ENCODE data around the gene C16orf78.

Gene C16orf78

GRCh38 chr16:49373504-49373903 is at the start of gene C16orf78:
TSS of gene C16orf78 (plus strand) at chr16:49373804. CDS start at chr16:49373940, 136 bp downstream.
- H3K4me3 ChIP-seq (ENCODE audit: low read length in 2 of 2) = no peak within 1 kb of the TSS
- peaks cover 0 to 3% of the 10 kb centered on the region in 2 donors for H3K27me3 ChIP-seq (ENCODE audit: control insufficient read depth in 1 of 2, insufficient read depth in 2 of 2, low read length in 2 of 2)
- H3K27ac ChIP-seq (ENCODE audit: low read length) = no peak within 1 kb of the TSS
- no peaks in the 10 kb centered on the region for H3K36me3 ChIP-seq (ENCODE audit: control insufficient read depth in 2 of 2, insufficient read depth in 2 of 2, low read length in 2 of 2)
- no peaks in the 10 kb centered on the region for H3K9me3 ChIP-seq (ENCODE audit: control insufficient read depth in 2 of 2, low read length in 2 of 2)
- no peak within 1 kb of the TSS for H3K9ac ChIP-seq (ENCODE audit: low read length in 2 of 2)
- no peaks in the 10 kb centered on the region for H3K4me1 ChIP-seq (ENCODE audit: control insufficient read depth, insufficient read depth, low read length)

GRCh38 chr16:49324703-49325102 is 48.9 kb upstream of the C16orf78 start:
- Histone ChIP-seq H3K4me3 (ENCODE audit: low read length in 2 of 2) (no peak overlapping the region), H3K27me3 (ENCODE audit: control insufficient read depth in 1 of 2, insufficient read depth in 2 of 2, low read length in 2 of 2) (no peaks in the 10 kb centered on the region)

GRCh38 chr16:49327466-49327865 is 46.1 kb upstream of the C16orf78 start:
- no peak overlapping the region for H3K4me3 ChIP-seq (ENCODE audit: low read length in 2 of 2)
- no peaks in the 10 kb centered on the region for H3K4me1 ChIP-seq (ENCODE audit: control insufficient read depth, insufficient read depth, low read length)
- H3K9me3 ChIP-seq (ENCODE audit: control insufficient read depth in 2 of 2, low read length in 2 of 2) = no peaks in the 10 kb centered on the region
- no peak overlapping the region for H3K9ac ChIP-seq (ENCODE audit: low read length in 2 of 2)
- no peaks in the 10 kb centered on the region for H3K27me3 ChIP-seq (ENCODE audit: control insufficient read depth in 1 of 2, insufficient read depth in 2 of 2, low read length in 2 of 2)
- no peaks in the 10 kb centered on the region for H3K36me3 ChIP-seq (ENCODE audit: control insufficient read depth in 2 of 2, insufficient read depth in 2 of 2, low read length in 2 of 2)
- no peak overlapping the region for H3K27ac ChIP-seq (ENCODE audit: low read length)

More at GRCh38 chr16:49324703-49325102, 48.9 kb upstream of the C16orf78 start:
- Histone ChIP-seq H3K9me3 (ENCODE audit: control insufficient read depth in 2 of 2, low read length in 2 of 2) (peaks cover 0 to 3% of the 10 kb centered on the region in 2 donors), H3K9ac (ENCODE audit: low read length in 2 of 2) (no peak overlapping the region), H3K36me3 (ENCODE audit: control insufficient read depth in 2 of 2, insufficient read depth in 2 of 2, low read length in 2 of 2) (no peaks in the 10 kb centered on the region), H3K27ac (ENCODE audit: low read length) (no peak overlapping the region), H3K4me1 (ENCODE audit: control insufficient read depth, insufficient read depth, low read length) (no peaks in the 10 kb centered on the region)

- no peak overlapping the region for H3K27ac ChIP-seq (ENCODE audit: low read length)
- H3K4me3 ChIP-seq (ENCODE audit: low read length in 2 of 2) = no peak overlapping the region
- no peak overlapping the region for H3K9ac ChIP-seq (ENCODE audit: low read length in 2 of 2)
- no peaks in the 10 kb centered on the region for H3K4me1 ChIP-seq (ENCODE audit: control insufficient read depth, insufficient read depth, low read length)
- no peaks in the 10 kb centered on the region for H3K36me3 ChIP-seq (ENCODE audit: control insufficient read depth in 2 of 2, insufficient read depth in 2 of 2, low read length in 2 of 2)
- H3K27me3 ChIP-seq (ENCODE audit: control insufficient read depth in 1 of 2, insufficient read depth in 2 of 2, low read length in 2 of 2) = no peaks in the 10 kb centered on the region
- H3K9me3 ChIP-seq (ENCODE audit: control insufficient read depth in 2 of 2, low read length in 2 of 2) = no peaks in the 10 kb centered on the region
Measured at GRCh38 chr16:49328325-49328724, 45.3 kb upstream of the C16orf78 start.

GRCh38 chr16:49330562-49331201 is 42.9 kb upstream of the C16orf78 start:
- no peaks in the 10 kb centered on the region for H3K36me3 ChIP-seq (ENCODE audit: control insufficient read depth in 2 of 2, insufficient read depth in 2 of 2, low read length in 2 of 2)
- no peak overlapping the region for H3K4me3 ChIP-seq (ENCODE audit: low read length in 2 of 2)
- H3K27me3 ChIP-seq (ENCODE audit: control insufficient read depth in 1 of 2, insufficient read depth in 2 of 2, low read length in 2 of 2) = no peaks in the 10 kb centered on the region
- no peak overlapping the region for H3K27ac ChIP-seq (ENCODE audit: low read length)
- no peak overlapping the region for H3K9ac ChIP-seq (ENCODE audit: low read length in 2 of 2)
- H3K9me3 ChIP-seq (ENCODE audit: control insufficient read depth in 2 of 2, low read length in 2 of 2) = no peaks in the 10 kb centered on the region
- no peaks in the 10 kb centered on the region for H3K4me1 ChIP-seq (ENCODE audit: control insufficient read depth, insufficient read depth, low read length)

GRCh38 chr16:49332589-49333258 is 40.9 kb upstream of the C16orf78 start:
- Histone ChIP-seq H3K36me3 (ENCODE audit: control insufficient read depth in 2 of 2, insufficient read depth in 2 of 2, low read length in 2 of 2) (no peaks in the 10 kb centered on the region), H3K9ac (ENCODE audit: low read length in 2 of 2) (no peak overlapping the region), H3K4me1 (ENCODE audit: control insufficient read depth, insufficient read depth, low read length) (no peaks in the 10 kb centered on the region), H3K27me3 (ENCODE audit: control insufficient read depth in 1 of 2, insufficient read depth in 2 of 2, low read length in 2 of 2) (peaks cover 3 to 6% of the 10 kb centered on the region in 2 donors), H3K9me3 (ENCODE audit: control insufficient read depth in 2 of 2, low read length in 2 of 2) (no peaks in the 10 kb centered on the region), H3K4me3 (ENCODE audit: low read length in 2 of 2) (no peak overlapping the region), H3K27ac (ENCODE audit: low read length) (no peak overlapping the region)

- no peaks in the 10 kb centered on the region for H3K9me3 ChIP-seq (ENCODE audit: control insufficient read depth in 2 of 2, low read length in 2 of 2)
- H3K4me3 ChIP-seq (ENCODE audit: low read length in 2 of 2) = no peak overlapping the region
- H3K36me3 ChIP-seq (ENCODE audit: control insufficient read depth in 2 of 2, insufficient read depth in 2 of 2, low read length in 2 of 2) = no peaks in the 10 kb centered on the region
- H3K27me3 ChIP-seq (ENCODE audit: control insufficient read depth in 1 of 2, insufficient read depth in 2 of 2, low read length in 2 of 2) = peaks cover 6 to 11% of the 10 kb centered on the region in 2 donors
- no peaks in the 10 kb centered on the region for H3K4me1 ChIP-seq (ENCODE audit: control insufficient read depth, insufficient read depth, low read length)
- no peak overlapping the region for H3K27ac ChIP-seq (ENCODE audit: low read length)
- H3K9ac ChIP-seq (ENCODE audit: low read length in 2 of 2) = no peak overlapping the region
Measured at GRCh38 chr16:49333259-49333597, 40.4 kb upstream of the C16orf78 start.

- Histone ChIP-seq H3K4me1 (ENCODE audit: control insufficient read depth, insufficient read depth, low read length) (no peaks in the 10 kb centered on the region), H3K4me3 (ENCODE audit: low read length in 2 of 2) (no peak overlapping the region), H3K27ac (ENCODE audit: low read length) (no peak overlapping the region), H3K9me3 (ENCODE audit: control insufficient read depth in 2 of 2, low read length in 2 of 2) (no peaks in the 10 kb centered on the region), H3K9ac (ENCODE audit: low read length in 2 of 2) (no peak overlapping the region), H3K36me3 (ENCODE audit: control insufficient read depth in 2 of 2, insufficient read depth in 2 of 2, low read length in 2 of 2) (no peaks in the 10 kb centered on the region), H3K27me3 (ENCODE audit: control insufficient read depth in 1 of 2, insufficient read depth in 2 of 2, low read length in 2 of 2) (peaks cover 14 to 15% of the 10 kb centered on the region in 2 donors)
Measured at GRCh38 chr16:49335828-49336227, 37.8 kb upstream of the C16orf78 start.

- Histone ChIP-seq H3K36me3 (ENCODE audit: control insufficient read depth in 2 of 2, insufficient read depth in 2 of 2, low read length in 2 of 2) (no peaks in the 10 kb centered on the region), H3K4me3 (ENCODE audit: low read length in 2 of 2) (no peak overlapping the region), H3K9me3 (ENCODE audit: control insufficient read depth in 2 of 2, low read length in 2 of 2) (no peaks in the 10 kb centered on the region), H3K27ac (ENCODE audit: low read length) (no peak overlapping the region), H3K4me1 (ENCODE audit: control insufficient read depth, insufficient read depth, low read length) (no peaks in the 10 kb centered on the region), H3K9ac (ENCODE audit: low read length in 2 of 2) (no peak overlapping the region), H3K27me3 (ENCODE audit: control insufficient read depth in 1 of 2, insufficient read depth in 2 of 2, low read length in 2 of 2) (peaks cover 14 to 15% of the 10 kb centered on the region in 2 donors)
Measured at GRCh38 chr16:49336581-49336980, 37.0 kb upstream of the C16orf78 start.

GRCh38 chr16:49337814-49338350 is 35.7 kb upstream of the C16orf78 start:
- Histone ChIP-seq H3K36me3 (ENCODE audit: control insufficient read depth in 2 of 2, insufficient read depth in 2 of 2, low read length in 2 of 2) (no peaks in the 10 kb centered on the region), H3K4me3 (ENCODE audit: low read length in 2 of 2) (no peak overlapping the region), H3K27ac (ENCODE audit: low read length) (no peak overlapping the region), H3K4me1 (ENCODE audit: control insufficient read depth, insufficient read depth, low read length) (no peaks in the 10 kb centered on the region), H3K27me3 (ENCODE audit: control insufficient read depth in 1 of 2, insufficient read depth in 2 of 2, low read length in 2 of 2) (peaks cover 15 to 16% of the 10 kb centered on the region in 2 donors), H3K9ac (ENCODE audit: low read length in 2 of 2) (no peak overlapping the region), H3K9me3 (ENCODE audit: control insufficient read depth in 2 of 2, low read length in 2 of 2) (no peaks in the 10 kb centered on the region)

Data from stomach smooth muscle (tissue), 2 donors.